ENCODE data around the gene PCNX3.

DNA sequence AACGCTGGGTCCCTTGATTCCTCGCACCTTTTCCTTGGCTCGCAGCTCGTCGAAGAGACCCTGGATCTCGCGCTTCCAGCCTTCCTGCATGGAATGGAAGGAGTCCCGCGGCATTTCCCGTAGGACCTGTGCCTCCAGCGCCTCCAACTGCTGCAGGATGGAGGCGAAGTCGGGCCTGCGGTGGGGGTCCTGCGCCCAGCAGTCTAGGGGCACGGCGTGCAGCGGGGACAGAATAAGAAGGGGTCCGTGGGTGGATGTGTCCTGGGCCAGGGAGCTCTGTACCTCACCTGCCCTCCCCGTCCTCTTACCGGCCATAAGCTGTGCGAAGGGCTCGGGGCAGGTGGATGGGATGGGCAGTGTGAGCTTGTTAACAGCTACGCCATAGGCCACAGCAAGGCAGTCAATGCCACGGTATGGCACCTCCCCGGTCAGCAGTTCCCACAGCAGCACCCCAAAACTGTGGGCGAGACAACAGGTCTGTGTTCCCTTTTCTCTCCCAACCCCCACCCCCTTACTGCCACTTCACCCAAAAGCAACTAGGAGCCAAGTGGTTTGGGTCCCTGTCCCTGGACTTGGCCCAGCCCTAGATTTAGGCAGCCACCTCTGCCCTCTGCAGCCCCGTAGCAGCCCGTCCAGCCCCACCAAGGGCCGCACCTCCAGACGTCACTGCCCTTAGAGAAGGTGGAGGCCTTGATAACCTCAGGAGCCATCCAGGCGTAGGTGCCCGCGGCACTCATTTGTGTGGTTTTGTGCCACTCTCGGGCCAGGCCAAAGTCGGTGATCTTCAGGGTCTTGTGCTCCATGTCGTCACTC lies 7.8 kb upstream of the PCNX3 start:
- TF ChIP-seq, protein P1, sequence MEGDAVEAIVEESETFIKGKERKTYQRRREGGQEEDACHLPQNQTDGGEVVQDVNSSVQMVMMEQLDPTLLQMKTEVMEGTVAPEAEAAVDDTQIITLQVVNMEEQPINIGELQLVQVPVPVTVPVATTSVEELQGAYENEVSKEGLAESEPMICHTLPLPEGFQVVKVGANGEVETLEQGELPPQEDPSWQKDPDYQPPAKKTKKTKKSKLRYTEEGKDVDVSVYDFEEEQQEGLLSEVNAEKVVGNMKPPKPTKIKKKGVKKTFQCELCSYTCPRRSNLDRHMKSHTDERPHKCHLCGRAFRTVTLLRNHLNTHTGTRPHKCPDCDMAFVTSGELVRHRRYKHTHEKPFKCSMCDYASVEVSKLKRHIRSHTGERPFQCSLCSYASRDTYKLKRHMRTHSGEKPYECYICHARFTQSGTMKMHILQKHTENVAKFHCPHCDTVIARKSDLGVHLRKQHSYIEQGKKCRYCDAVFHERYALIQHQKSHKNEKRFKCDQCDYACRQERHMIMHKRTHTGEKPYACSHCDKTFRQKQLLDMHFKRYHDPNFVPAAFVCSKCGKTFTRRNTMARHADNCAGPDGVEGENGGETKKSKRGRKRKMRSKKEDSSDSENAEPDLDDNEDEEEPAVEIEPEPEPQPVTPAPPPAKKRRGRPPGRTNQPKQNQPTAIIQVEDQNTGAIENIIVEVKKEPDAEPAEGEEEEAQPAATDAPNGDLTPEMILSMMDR (IDR thresholded peaks at IDR 0.05 in 2 of 3, conservative IDR thresholded peaks at IDR 0.05 in 1 of 3; ENCODE audit: borderline replicate concordance in 1 of 3, insufficient read depth in 1 of 3, low read depth in 2 of 3, low read length in 2 of 3), result no peak
- no peak for TF ChIP-seq SP1 (IDR thresholded peaks at IDR 0.05; ENCODE audit: low read depth)
- TF ChIP-seq, protein P2, sequence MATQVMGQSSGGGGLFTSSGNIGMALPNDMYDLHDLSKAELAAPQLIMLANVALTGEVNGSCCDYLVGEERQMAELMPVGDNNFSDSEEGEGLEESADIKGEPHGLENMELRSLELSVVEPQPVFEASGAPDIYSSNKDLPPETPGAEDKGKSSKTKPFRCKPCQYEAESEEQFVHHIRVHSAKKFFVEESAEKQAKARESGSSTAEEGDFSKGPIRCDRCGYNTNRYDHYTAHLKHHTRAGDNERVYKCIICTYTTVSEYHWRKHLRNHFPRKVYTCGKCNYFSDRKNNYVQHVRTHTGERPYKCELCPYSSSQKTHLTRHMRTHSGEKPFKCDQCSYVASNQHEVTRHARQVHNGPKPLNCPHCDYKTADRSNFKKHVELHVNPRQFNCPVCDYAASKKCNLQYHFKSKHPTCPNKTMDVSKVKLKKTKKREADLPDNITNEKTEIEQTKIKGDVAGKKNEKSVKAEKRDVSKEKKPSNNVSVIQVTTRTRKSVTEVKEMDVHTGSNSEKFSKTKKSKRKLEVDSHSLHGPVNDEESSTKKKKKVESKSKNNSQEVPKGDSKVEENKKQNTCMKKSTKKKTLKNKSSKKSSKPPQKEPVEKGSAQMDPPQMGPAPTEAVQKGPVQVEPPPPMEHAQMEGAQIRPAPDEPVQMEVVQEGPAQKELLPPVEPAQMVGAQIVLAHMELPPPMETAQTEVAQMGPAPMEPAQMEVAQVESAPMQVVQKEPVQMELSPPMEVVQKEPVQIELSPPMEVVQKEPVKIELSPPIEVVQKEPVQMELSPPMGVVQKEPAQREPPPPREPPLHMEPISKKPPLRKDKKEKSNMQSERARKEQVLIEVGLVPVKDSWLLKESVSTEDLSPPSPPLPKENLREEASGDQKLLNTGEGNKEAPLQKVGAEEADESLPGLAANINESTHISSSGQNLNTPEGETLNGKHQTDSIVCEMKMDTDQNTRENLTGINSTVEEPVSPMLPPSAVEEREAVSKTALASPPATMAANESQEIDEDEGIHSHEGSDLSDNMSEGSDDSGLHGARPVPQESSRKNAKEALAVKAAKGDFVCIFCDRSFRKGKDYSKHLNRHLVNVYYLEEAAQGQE (IDR thresholded peaks at IDR 0.05; ENCODE audit: low read depth), result no peak
- no peak for TF ChIP-seq YY1 (IDR thresholded peaks at IDR 0.05; ENCODE audit: extremely low read depth, insufficient replicate concordance, low read depth, low read length)
- TF ChIP-seq POLR2A (IDR thresholded peaks at IDR 0.05; ENCODE audit: borderline replicate concordance, extremely low read depth, insufficient read depth, insufficient read length), result no peak
- no peak for TF ChIP-seq POLR2AphosphoS5 (IDR thresholded peaks at IDR 0.05; ENCODE audit: low read depth, low read length)
- TF ChIP-seq, protein P3, sequence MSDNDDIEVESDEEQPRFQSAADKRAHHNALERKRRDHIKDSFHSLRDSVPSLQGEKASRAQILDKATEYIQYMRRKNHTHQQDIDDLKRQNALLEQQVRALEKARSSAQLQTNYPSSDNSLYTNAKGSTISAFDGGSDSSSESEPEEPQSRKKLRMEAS (IDR thresholded peaks at IDR 0.05), result no peak
- TF ChIP-seq ZNF274 (IDR thresholded peaks at IDR 0.05; ENCODE audit: low read depth, low read length), result no peak
- TF ChIP-seq RAD21 (IDR thresholded peaks at IDR 0.05; ENCODE audit: low read depth), result no peak
- TF ChIP-seq EZH2phosphoT487 (IDR thresholded peaks at IDR 0.05; ENCODE audit: borderline replicate concordance), result no peak

Data from HCT116 (cell line).